ENCODE data around the gene RAB22A. TPM values are rescaled to one million over a fixed set of nuclear protein-coding genes. Genes with fewer than 3 reads are reported as not detected.

The RAB22A gene
- total and polyA plus RNA-seq, 2 donors (not counting 3 experiments of a cell fraction or from before 2014, with no cell fraction given): 8.6 to 16.3 TPM

GRCh38 chr20:58402827-58403226 is 93.3 kb downstream of the RAB22A start:
- no peaks in the 10 kb centered on the region for H3K9me3 ChIP-seq (replicated peaks; ENCODE audit: control insufficient read depth, insufficient read depth, low read length)
- no TSS peak for BruUV-seq (replicated peaks)
- TF ChIP-seq JUN (IDR thresholded peaks at IDR 0.05; ENCODE audit: borderline replicate concordance, insufficient read depth, insufficient read length, low read depth): no peak
- TF ChIP-seq GATA2 (IDR thresholded peaks at IDR 0.05; ENCODE audit: insufficient read depth, insufficient read length, low read depth, low read length): no peak
- TF ChIP-seq MAX (IDR thresholded peaks at IDR 0.05; ENCODE audit: insufficient read depth, insufficient read length): no peak
- no peak for TF ChIP-seq POLR2A (IDR thresholded peaks at IDR 0.05; ENCODE audit: low read depth, low read length)
- no peak for TF ChIP-seq MYC (IDR thresholded peaks at IDR 0.05; ENCODE audit: low read depth, low read length)
- no peak for TF ChIP-seq EZH2 (IDR thresholded peaks at IDR 0.05; ENCODE audit: borderline replicate concordance, low read depth, low read length, severe bottlenecking)
- TF ChIP-seq CTCF (IDR thresholded peaks at IDR 0.05; ENCODE audit: extremely low read depth in 1 of 2, insufficient read depth in 1 of 2, low read depth in 1 of 2, low read length in 2 of 2): no peak
- TF ChIP-seq POLR2AphosphoS5 (IDR thresholded peaks at IDR 0.05; ENCODE audit: insufficient read depth, low read depth, low read length): no peak
- TF ChIP-seq FOS (IDR thresholded peaks at IDR 0.05; ENCODE audit: borderline replicate concordance, insufficient read depth, low read length): no peak
- H3K4me2 ChIP-seq (ENCODE audit: insufficient read depth, low read length): no peak overlapping the region
- peaks cover 3% of the 10 kb centered on the region for H3K9me1 ChIP-seq (replicated peaks; ENCODE audit: control insufficient read depth, extremely low read depth, insufficient read depth, low read length)
- ChIA-PET POLR2A (no interaction called here), CTCF (no interaction called here)
- no peak overlapping the region for H2AFZ ChIP-seq (ENCODE audit: low read depth, low read length)
- no peaks in the 10 kb centered on the region for H3K27me3 ChIP-seq (ENCODE audit: control insufficient read depth in 2 of 2, insufficient read depth in 2 of 2, low read length in 2 of 2)
- no peaks in the 10 kb centered on the region for H3K36me3 ChIP-seq (ENCODE audit: control insufficient read depth in 2 of 2, extremely low read depth in 1 of 2, insufficient read depth in 2 of 2, low read length in 2 of 2)
- dilution Hi-C loops (cut with MboI; ENCODE audit: extremely low pct_ligation_motif_present, low sequenced_read_pairs): no loop called here
- FAIRE-seq: no peak
- DNase-seq (ENCODE audit: low read depth, low spot score): no peak
- no peak overlapping the region for H3K27ac ChIP-seq (ENCODE audit: insufficient read depth, low read depth, low read length)
- H3K4me3 ChIP-seq (replicated peaks in 1 of 3; ENCODE audit: insufficient read depth in 1 of 3, low read depth in 1 of 3, low read length in 3 of 3): no peak overlapping the region
- peaks cover 17% of the 10 kb centered on the region for H4K20me1 ChIP-seq (replicated peaks; ENCODE audit: control insufficient read depth, extremely low read depth, insufficient read depth, low read length)
- H3K9ac ChIP-seq (replicated peaks; ENCODE audit: extremely low read depth, insufficient read depth, low read length): no peak overlapping the region
- H3K4me1 ChIP-seq (ENCODE audit: control insufficient read depth, extremely low read depth, insufficient read depth, low read length): peaks cover 14% of the 10 kb centered on the region
- peaks cover 95% of the 10 kb centered on the region for H3K79me2 ChIP-seq (ENCODE audit: control insufficient read depth, insufficient read depth, low read length)
- intact Hi-C loops (cut with micrococcal nuclease): loop anchor here (5.0 to 10.0 kb wide), 2 partner anchors 39 to 1008 kb away; partner anchors contain the start of gene RBM38
